ENCODE measurements around the gene CUBN.

GRCh38 chr10:17125206-17125893, 4.3 kb downstream of the CUBN start:
- no peak for TF ChIP-seq CTCF (IDR thresholded peaks at IDR 0.05)
- no peak for TF ChIP-seq REST (IDR thresholded peaks at IDR 0.05; ENCODE audit: insufficient read depth in 1 of 2, low read depth in 2 of 2, low read length in 1 of 2)
- TF ChIP-seq POLR2AphosphoS5 (IDR thresholded peaks at IDR 0.05; ENCODE audit: low read depth, low read length) = no peak
- no peak for TF ChIP-seq SIN3A (IDR thresholded peaks at IDR 0.05; ENCODE audit: borderline replicate concordance, insufficient read depth, low read depth, low read length)
- no peak for TF ChIP-seq TCF7L2 (IDR thresholded peaks at IDR 0.05; ENCODE audit: low read depth, low read length)

Data from Panc1 (cell line).